ENCODE measurements around the gene DGCR6. TPM values are rescaled to one million over a fixed set of nuclear protein-coding genes. Genes with fewer than 3 reads are reported as not detected.
"Not testable (repeated sequence)": the region's sequence is repeated elsewhere in the genome, so short reads cannot be mapped to it uniquely, and the experiment has no call there.

Gene DGCR6
- total RNA-seq, 4 donors from 2014 or later, result 1.2 to 5.5 (median 2.2) TPM

DNA sequence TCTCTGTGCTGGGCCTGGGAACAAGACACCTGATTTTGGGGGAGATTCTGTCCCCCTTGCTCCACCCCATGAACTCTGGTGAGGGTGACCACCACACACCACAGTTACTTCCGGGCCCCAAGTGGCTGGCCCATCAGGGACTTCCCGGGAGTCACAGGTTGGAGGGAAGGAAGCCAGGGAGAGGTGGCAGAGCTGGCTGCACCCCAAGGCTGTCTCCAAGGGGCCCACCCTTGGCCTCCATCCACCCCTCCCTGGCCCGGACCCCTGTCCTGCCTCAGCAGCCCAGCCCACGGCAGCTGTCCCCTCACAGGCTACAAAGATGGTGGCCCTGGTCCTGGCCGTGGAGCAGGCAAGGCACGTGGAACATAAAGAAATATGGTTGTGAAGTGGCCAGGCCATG lies 53.1 kb downstream of the DGCR6 start:
- H3K9me3 ChIP-seq; H3K36me3 ChIP-seq; intact Hi-C loops (cut with DNase I); H3K4me1 ChIP-seq; H3K4me3 ChIP-seq; DNase-seq (ENCODE audit: extremely low spot score); H3K27ac ChIP-seq (replicated peaks in 1 of 4): not testable (repeated sequence)
- 76% methylated on average over 2 of the region's 6 CpGs for WGBS
- H3K27me3 ChIP-seq, result peaks cover 0 to 21% (median 0%) of the 10 kb centered on the region in 4 donors

DNA sequence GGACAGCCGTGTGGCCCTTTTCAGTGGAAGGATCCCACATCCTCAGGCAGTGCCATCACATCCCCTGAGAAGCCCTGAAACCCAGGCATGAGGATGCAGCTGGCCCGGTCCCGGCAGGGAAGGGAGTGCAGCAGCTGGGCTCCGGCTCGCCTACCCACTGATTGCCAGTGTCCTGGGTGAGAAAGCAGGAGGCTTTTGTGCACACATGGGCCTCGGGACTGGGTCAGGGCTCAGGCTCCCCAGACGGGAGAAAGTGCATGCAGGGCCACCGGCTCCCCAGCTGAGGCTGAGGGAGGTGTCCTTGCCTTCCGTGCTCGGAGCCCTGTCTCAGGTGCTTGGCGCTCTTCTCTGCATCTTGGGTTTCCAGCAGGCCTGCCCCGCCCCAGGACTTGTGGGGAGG lies 53.6 kb downstream of the DGCR6 start:
- intact Hi-C loops (cut with DNase I); DNase-seq (ENCODE audit: extremely low spot score); H3K9me3 ChIP-seq; H3K4me1 ChIP-seq; H3K36me3 ChIP-seq; H3K27ac ChIP-seq (replicated peaks in 1 of 4); H3K4me3 ChIP-seq: not testable (repeated sequence)
- WGBS, result 83% methylated on average over 7 of the region's 12 CpGs
- H3K27me3 ChIP-seq, result peaks cover 0 to 16% (median 0%) of the 10 kb centered on the region in 4 donors

DNA sequence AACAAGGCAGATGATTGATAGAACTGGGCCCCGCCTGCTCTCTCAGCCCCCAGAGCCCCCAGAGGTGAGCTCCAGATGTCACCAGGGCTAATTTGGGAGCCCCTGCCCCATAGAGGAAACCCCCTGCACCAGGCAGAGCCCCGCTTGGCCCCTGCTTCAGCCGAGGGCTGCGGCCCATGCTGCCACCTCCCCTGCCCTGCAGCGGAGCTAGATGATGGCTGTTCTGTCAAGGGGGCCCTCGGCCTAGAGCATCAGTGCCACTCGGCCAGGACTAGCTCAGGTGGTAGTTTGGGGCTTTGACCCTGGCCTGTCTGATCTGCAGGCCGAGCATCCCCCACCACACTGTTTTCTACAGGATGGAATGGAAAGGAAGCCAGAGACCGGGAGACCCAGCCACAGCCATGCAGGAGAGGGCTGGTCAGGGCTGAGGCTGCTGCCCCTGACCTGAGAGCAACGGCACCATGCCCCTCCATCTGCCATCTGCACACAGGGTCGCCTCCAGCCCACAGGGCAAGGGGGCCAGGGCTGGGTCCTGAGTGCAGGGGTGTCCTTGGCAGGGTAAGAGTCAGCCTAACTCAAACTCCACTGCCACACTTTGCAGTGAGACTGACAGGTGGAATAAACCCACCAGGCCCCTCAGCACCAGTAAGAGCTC lies 54.2 kb downstream of the DGCR6 start:
- H3K36me3 ChIP-seq; H3K4me1 ChIP-seq; H3K27ac ChIP-seq (replicated peaks in 1 of 4); DNase-seq (ENCODE audit: extremely low spot score); intact Hi-C loops (cut with DNase I); H3K9me3 ChIP-seq; H3K4me3 ChIP-seq: not testable (repeated sequence)
- WGBS, result no CpG with 5 or more reads among the region's 11 CpGs
- H3K27me3 ChIP-seq, result peaks cover 0 to 13% (median 0%) of the 10 kb centered on the region in 4 donors

DNA sequence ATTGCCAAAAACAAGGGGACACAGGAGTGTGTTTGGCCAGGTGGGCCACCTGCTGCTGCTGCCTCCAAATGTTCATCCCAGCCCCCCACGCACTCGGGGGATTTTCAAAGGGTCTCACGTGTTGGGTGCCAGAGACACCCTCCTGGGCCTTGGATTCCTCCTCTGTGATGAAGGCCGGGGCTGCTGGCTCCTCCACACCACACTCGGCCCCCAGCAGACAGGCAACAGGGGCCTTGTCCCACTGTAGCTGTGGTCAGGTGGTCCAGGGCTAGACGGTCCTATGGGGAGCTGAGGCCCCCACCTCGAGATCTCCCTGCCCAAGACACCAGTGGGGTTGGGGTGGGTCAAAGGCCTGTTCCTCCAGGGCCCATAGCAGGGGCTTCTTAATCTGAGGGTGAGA lies 55.1 kb downstream of the DGCR6 start:
- H3K27ac ChIP-seq (replicated peaks in 1 of 4); DNase-seq (ENCODE audit: extremely low spot score); H3K4me1 ChIP-seq; H3K9me3 ChIP-seq; intact Hi-C loops (cut with DNase I); H3K36me3 ChIP-seq; H3K4me3 ChIP-seq: not testable (repeated sequence)
- 70% methylated on average over 3 of the region's 7 CpGs for WGBS
- peaks cover 0 to 17% (median 0%) of the 10 kb centered on the region in 4 donors for H3K27me3 ChIP-seq

Other genes starting within 250 kb of the DGCR6 start
- gene PRODH, start 30.0 kb downstream of the DGCR6 start, total RNA-seq, result 1 to 10 TPM; 1.4 to 7.2 (median 3.9) TPM
- gene DGCR2, start 216.1 kb downstream of the DGCR6 start, total RNA-seq, result 10 to 100 TPM; 45.7 to 79.6 (median 65.4) TPM
- gene TSSK2, start 225.0 kb downstream of the DGCR6 start, total RNA-seq, result not detected
- 10 to 100 TPM; 11.2 to 21.9 (median 19.9) TPM for gene ESS2, start 238.3 kb downstream of the DGCR6 start, total RNA-seq
- gene GSC2, start 244.0 kb downstream of the DGCR6 start, total RNA-seq, result not detected

Measured in esophagus muscularis mucosa (tissue), 4 donors.